ENCODE results near the gene LRRC49. TPM values are rescaled to one million over a fixed set of nuclear protein-coding genes. Genes with fewer than 3 reads are reported as not detected.

Gene LRRC49
- total RNA-seq, 1 donor from 2014 or later = 13.4 TPM

DNA sequence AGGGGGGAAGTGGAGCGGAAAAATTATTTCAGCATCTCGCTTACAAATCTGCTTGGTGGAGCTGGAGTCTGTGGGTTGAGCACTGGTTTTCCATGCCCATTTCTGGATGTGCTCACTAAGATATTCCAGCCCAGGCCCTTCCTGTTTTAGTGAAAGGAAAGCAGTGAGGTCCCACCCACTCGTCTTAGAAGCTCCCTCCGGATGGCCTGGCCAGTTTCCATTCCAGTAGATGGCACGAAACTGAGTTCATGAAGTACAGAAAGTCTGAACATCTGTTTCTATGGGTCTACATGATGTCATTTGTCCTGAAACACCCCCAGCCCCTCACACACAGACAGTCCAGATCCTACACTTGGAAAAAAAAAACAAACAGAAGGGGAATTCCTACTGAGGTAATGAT is 190.7 kb downstream of the LRRC49 start:
- Mint-ChIP-seq H3K4me1 (ENCODE audit: unreplicated experiment) (peaks cover 10% of the 10 kb centered on the region), H3K36me3 (no peaks in the 10 kb centered on the region), H3K27ac (no peak overlapping the region), H3K4me3 (no peak overlapping the region), H3K9me3 (peaks cover 3% of the 10 kb centered on the region), H3K27me3 (peaks cover 14% of the 10 kb centered on the region)
- TF ChIP-seq CTCF (conservative IDR thresholded peaks at IDR 0.05) = no peak
- no peak for DNase-seq (ENCODE audit: extremely low spot score, unreplicated experiment)

- H3K27ac Mint-ChIP-seq = no peak overlapping the region
These were observed 191.6 kb downstream of the LRRC49 start for GRCh38 chr15:71084264-71084663.

GRCh38 chr15:71085809-71086208 is 193.2 kb downstream of the LRRC49 start:
- H3K27ac Mint-ChIP-seq = no peak overlapping the region
- H3K27me3 Mint-ChIP-seq = peaks cover 14% of the 10 kb centered on the region
- no peak for TF ChIP-seq CTCF (conservative IDR thresholded peaks at IDR 0.05)
- no peaks in the 10 kb centered on the region for H3K9me3 Mint-ChIP-seq
- no peak for DNase-seq (ENCODE audit: extremely low spot score, unreplicated experiment)
- no peaks in the 10 kb centered on the region for H3K4me1 Mint-ChIP-seq (ENCODE audit: unreplicated experiment)
- H3K36me3 Mint-ChIP-seq = no peaks in the 10 kb centered on the region
- no peak overlapping the region for H3K4me3 Mint-ChIP-seq

More at GRCh38 chr15:71084264-71084663, 191.6 kb downstream of the LRRC49 start:
- no peak for TF ChIP-seq CTCF (conservative IDR thresholded peaks at IDR 0.05)
- H3K4me3 Mint-ChIP-seq = no peak overlapping the region
- peaks cover 3% of the 10 kb centered on the region for H3K9me3 Mint-ChIP-seq
- no peaks in the 10 kb centered on the region for H3K36me3 Mint-ChIP-seq
- peaks cover 14% of the 10 kb centered on the region for H3K27me3 Mint-ChIP-seq
- DNase-seq (ENCODE audit: extremely low spot score, unreplicated experiment) = no peak
- H3K4me1 Mint-ChIP-seq (ENCODE audit: unreplicated experiment) = peaks cover 6% of the 10 kb centered on the region

DNA sequence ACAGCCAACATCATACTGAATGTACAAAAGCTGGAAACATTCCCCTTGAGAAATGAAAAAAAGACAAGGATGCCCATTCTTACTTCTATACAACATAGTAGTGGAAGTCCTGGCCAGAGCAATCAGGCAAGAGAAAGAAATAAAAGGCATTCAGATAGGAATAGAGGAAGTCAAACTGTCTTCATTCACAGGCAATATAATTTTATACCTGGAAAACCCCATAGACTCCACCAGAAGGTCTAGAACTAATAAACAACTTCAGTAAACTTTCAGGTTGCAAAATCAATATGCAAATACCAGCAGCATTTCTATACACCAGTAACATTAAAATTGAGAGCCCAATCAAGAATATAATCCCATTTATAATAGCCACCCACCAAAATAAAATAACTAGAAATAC is 195.5 kb downstream of the LRRC49 start:
- H3K27ac Mint-ChIP-seq = no peak overlapping the region
- H3K36me3 Mint-ChIP-seq = no peaks in the 10 kb centered on the region
- H3K4me1 Mint-ChIP-seq (ENCODE audit: unreplicated experiment) = no peaks in the 10 kb centered on the region
- no peak for TF ChIP-seq CTCF (conservative IDR thresholded peaks at IDR 0.05)
- H3K9me3 Mint-ChIP-seq = no peaks in the 10 kb centered on the region
- DNase-seq (ENCODE audit: extremely low spot score, unreplicated experiment) = no peak
- H3K4me3 Mint-ChIP-seq = no peak overlapping the region
- H3K27me3 Mint-ChIP-seq = peaks cover 9% of the 10 kb centered on the region

- Mint-ChIP-seq H3K27ac (no peak overlapping the region), H3K27me3 (peaks cover 9% of the 10 kb centered on the region), H3K4me3 (no peak overlapping the region), H3K36me3 (no peaks in the 10 kb centered on the region), H3K4me1 (ENCODE audit: unreplicated experiment) (peaks cover 3% of the 10 kb centered on the region), H3K9me3 (peaks cover 2% of the 10 kb centered on the region)
- no peak for TF ChIP-seq CTCF (conservative IDR thresholded peaks at IDR 0.05)
- no peak for DNase-seq (ENCODE audit: extremely low spot score, unreplicated experiment)
These were observed 196.1 kb downstream of the LRRC49 start for GRCh38 chr15:71088683-71089082.

DNA sequence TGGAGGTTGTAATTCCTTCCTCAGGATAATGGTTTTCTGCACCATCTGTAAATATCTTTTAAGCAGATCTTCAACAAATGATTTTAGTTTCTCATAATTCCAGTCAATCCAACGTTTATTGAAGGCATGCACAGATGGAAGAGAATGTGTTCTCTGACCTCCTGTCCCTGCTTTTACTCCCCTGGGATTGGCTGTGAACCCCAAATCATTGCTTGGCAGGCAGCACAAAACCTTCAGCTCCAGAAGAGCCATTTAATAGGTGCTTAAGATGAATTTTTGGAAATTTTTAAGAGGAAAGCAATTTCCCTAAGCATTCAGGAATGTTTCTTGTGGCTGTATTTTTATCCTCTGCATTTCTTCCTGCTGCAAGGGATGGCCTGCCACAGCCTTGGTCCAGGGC is 197.2 kb downstream of the LRRC49 start:
- H3K27ac Mint-ChIP-seq = no peak overlapping the region

More for the DNA sequence above, 197.2 kb downstream of the LRRC49 start:
- Mint-ChIP-seq H3K4me1 (ENCODE audit: unreplicated experiment) (peaks cover 4% of the 10 kb centered on the region), H3K27me3 (peaks cover 9% of the 10 kb centered on the region), H3K36me3 (no peaks in the 10 kb centered on the region), H3K4me3 (no peak overlapping the region), H3K9me3 (peaks cover 5% of the 10 kb centered on the region)
- TF ChIP-seq CTCF (conservative IDR thresholded peaks at IDR 0.05) = no peak
- DNase-seq (ENCODE audit: extremely low spot score, unreplicated experiment) = no peak
